ENCODE measurements around the gene CLNK.

DNA sequence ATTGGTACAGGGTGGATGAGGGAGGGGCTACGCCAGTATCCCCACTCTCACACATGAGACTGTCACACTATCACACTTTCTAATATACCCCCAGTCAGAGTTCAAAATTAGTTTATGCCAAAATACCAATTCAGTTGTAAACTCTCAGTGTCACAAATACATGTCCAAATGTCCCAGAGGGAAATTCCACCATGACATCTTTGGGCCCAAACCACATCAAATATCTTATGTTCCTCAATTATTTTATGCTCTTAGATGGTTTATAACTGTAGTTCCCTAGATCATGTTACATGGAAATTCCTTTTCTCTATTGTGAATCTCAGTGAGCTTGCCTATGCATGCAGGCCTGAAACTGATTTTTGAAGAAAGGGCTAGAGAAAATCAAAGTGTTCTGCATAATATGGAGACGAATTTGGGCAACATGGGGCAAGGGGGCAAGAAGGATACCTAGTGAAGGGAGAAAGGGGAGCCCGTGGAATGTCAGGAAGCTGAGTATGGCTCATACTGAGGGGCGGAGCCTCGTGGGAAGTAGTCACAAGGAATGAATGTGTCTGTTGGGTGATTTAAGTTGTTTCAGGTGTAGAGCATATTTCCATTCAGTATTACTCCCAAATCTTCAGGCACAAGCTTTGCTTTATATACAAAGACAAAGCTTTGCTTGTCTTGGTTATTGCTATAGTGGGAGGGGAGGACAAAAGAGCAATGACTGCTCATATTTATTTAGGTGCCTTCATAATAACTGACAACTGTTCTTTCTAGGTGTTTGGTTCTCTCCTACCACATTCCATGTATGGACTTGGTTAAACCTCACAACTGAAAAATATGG lies 40.8 kb downstream of the CLNK start:
- TF ChIP-seq, protein P1, sequence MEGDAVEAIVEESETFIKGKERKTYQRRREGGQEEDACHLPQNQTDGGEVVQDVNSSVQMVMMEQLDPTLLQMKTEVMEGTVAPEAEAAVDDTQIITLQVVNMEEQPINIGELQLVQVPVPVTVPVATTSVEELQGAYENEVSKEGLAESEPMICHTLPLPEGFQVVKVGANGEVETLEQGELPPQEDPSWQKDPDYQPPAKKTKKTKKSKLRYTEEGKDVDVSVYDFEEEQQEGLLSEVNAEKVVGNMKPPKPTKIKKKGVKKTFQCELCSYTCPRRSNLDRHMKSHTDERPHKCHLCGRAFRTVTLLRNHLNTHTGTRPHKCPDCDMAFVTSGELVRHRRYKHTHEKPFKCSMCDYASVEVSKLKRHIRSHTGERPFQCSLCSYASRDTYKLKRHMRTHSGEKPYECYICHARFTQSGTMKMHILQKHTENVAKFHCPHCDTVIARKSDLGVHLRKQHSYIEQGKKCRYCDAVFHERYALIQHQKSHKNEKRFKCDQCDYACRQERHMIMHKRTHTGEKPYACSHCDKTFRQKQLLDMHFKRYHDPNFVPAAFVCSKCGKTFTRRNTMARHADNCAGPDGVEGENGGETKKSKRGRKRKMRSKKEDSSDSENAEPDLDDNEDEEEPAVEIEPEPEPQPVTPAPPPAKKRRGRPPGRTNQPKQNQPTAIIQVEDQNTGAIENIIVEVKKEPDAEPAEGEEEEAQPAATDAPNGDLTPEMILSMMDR (IDR thresholded peaks at IDR 0.05), result no peak
- TF ChIP-seq POLR2A (IDR thresholded peaks at IDR 0.05), result no peak
